GM19468 (cell line): ENCODE results near the gene AGER.
"Not testable (repeated sequence)": the region's sequence is repeated elsewhere in the genome, so short reads cannot be mapped to it uniquely, and the experiment has no call there.

Experiments
- ATAC-seq: cut with Tn5 transposase; IDR thresholded peaks from one replicate; pipeline ENCODE4 v1.9.1; 2021; ENCODE audit warnings: mild to moderate bottlenecking, moderate library complexity, moderate number of reproducible peaks; ENCODE audit not compliant: unreplicated experiment; ENCODE audit errors: extremely low read depth

Gene AGER

DNA sequence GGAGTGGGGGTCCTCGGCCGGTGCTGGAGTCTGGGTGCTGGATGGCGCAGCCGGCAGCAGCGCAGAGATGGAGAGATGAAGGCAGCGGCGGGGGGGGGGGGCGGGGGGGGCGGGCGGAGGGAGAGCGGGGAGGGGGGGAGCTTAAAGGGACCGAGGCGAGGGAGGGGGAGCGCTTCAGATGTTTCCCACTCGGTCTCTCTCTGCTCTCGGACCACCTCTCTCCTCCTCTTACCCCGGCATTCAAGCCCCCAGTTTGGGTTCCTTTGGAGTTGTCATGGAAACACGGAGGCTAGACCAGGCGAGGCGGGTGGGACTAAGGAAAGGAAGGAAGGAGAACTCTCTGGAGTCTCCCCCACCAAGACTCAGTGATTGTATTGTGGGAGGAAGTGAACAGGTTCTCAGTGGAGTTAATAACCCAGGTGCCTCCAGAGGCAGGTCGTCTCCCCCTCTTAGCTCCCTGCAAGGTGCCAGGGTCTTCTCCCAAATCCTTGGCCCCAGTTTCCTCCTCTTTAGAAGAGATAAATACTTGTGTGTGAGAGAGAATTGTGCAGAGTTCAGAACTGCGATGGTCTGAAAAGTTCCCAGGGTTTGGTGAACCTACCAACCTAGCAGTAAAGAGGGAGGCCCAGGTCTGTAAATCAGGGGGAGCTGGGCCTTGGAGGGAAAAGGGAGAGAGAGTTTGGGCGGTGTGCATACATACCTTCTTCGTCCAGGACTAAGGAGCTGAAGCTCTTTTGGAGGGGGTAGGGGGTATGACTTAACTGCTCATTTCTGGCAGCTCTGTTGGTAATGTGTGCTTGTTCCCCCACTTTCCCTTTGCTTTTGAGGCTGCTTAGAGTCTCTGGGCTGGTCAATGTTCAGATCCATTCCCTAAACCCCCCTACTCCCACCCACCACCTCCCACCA, 31.9 kb downstream of the AGER start, which contains the start of gene PRRT1:
Gene PRRT1, minus strand, starts transcription at position 77 of the 906 bp plus-strand sequence. CDS start 112 bp downstream, outside the sequence.
- ATAC-seq = no peak

DNA sequence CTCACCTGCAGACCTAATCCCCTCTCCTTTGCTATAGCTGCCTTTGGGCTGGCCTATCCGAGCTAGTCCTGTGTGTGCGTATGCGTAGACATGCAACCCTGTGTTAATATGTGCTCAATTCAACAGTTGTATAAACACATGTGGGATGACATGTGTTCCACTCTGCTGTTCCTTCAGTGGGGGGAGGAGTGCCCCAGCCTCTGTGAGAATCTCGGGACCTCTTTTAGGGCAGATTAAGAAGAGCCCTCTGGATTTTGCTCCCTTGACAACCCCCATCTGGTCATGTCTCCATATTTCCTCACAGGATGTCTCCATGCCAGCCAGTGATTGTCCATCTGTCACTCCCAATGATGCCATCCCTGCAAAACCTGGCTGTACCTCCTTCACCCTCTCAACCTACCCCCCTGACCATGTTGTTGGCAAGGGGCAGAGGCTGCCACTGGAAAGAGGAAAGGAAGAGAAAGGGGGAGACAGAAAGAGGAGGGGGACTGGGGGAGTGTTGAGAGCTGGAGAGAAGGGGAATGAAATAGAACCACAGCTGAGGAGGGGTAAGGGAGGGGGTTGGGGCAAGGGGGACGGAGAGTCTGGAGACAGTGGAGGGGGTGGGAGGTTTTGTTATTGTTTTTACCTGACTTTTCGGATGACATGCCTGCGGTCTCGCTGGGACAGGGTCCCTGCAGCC, 32.7 kb downstream of the AGER start:
- no peak for ATAC-seq

DNA sequence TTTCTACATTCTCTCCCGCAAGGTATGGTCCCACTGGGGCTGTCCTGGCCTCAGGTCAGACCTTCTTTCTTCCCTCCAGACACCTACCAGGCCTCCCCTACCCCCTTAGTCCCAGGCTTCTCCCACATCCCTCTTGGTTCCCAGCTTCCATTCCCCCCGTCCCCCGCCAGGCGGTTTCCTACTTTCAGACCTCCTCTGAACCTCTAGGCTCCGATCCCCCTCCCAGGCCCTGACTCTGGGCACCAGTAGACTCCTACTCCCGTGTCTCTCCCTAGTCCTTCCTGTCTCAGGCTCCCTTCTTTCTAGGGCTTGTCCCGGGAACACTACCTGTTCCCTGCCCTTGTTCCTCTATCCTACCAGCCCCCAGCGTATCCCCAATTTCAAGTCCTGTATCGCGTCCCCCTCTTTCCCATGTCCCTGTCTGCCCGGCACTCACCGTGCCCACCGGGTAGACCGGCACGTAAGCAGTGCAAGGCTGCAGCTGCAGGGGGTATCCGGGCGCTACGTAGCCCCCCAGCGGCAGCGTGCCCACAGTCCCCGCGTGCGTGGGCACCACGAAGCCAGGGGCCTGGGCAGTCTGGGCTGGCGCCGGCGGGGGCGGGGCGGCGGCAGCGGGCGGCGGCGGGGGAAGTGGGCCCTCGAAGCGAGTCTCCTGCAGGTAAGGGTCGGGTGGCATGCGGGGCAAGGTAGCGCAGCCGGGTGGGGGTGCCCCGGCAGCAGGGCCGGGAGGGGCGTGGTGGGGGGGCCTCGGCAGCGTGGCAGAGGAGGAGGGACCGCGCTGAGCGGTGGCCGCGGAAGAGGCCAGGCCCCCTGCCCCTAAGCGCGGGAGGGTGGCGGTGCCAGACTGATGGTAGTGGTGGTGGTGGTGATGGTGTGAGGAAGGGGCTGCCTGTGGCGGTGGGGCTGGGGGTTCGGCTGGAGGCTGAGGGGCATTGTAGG, 33.9 kb downstream of the AGER start:
- no peak for ATAC-seq

DNA sequence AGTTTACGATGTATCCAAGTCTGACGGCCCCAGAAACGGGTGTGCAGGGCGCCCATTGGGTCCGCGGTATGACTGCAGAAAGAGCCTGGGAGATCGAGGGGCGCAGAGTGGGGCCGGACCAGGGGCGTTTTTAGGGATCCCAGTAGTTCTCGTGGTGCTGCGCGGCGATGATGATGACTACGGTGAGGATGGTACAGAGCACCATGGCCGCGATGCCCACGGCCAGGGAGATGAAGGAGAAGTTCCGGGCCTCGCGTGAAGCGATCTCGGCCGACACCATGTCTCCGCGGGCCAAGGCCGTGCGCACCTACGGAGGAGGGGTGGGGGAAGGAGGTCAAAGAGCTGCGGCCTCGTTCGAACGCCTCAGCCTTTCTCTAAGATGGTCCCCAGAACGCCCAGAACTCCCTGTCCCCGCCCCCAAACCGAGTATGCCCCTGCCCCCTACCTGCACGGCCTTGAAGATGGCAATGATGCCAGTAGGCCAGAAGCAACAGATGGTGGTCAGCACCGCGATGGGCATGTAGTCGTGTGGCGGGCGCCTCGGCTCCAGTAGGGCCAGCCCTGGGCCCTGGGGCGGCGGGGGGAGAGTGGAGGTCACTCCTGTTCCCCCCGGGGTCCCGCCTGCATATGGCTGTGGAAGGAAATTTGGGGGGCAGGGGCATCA, 34.8 kb downstream of the AGER start:
- no peak for ATAC-seq

DNA sequence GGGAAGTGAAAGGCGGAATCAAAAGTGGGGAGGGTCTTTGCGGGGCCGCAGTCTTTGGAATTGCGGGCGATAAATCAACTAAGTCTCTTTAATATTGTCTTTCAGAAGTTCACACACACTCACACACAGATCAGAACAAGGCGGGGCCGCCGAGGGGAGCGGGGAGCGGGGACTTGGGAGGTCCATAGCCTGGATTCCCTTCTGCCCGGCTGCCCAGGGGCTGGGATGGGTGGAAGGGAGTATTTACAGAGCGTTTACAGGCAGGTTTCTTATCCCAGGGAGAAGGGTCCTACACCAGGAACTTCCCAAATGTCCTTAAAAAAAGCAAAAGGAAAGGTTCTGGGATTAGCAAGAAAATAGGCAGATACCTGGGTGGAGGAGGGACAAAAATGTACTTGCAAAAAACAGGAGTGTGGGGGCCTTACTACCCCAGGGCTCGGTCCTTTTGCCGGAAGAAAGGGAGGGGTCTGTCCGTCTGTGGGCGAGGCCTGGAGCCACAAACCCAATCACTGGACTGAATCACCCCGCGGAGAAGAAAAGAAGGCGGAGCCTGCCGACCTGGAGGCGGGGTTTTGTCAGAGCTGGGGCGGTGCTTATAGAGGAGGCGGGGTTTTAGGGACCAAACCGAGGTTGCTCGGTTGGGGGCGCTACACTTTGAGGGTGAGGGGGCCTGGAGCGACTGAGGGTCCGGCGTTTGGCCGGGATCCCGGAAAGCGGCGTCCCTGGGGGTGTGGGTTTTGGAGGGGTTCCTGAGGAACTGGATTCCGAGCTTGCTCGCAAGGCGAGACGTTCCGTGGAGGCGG, 35.6 kb downstream of the AGER start:
- ATAC-seq = no peak

DNA sequence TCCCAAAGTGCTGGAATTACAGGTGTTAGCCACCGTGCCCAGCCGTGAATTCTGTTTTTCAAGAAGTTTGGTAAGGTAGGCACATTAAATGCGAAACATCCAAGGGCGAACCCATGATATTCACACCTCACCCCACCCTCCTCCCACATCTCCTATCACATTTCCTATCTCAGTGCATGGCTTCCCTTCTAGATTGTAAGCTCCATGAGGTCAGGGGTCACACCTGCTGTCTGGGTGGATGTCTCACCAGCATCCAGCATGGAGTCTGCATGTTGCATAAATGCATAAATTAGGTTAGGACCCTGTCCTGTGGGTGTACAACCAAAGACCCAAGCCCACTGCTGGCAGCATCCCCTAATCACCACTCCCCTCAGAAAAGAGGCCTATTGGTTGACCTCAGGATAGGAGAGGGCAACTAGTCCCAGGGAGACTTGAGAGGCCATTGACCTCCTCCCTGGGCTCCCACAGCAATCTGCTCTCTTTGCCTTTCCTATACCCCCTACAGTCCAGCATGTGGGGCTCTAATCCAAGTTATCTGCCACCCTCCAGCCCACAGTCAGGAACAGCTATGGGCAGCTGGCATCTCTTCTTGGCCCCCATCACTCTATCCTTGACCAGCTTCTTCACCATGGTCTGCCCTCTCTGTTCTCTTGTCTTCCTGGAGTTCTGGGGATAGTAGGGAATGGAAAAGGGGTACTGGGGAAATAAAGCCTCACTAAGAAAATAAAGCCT, 36.5 kb downstream of the AGER start:
- ATAC-seq = no peak

DNA sequence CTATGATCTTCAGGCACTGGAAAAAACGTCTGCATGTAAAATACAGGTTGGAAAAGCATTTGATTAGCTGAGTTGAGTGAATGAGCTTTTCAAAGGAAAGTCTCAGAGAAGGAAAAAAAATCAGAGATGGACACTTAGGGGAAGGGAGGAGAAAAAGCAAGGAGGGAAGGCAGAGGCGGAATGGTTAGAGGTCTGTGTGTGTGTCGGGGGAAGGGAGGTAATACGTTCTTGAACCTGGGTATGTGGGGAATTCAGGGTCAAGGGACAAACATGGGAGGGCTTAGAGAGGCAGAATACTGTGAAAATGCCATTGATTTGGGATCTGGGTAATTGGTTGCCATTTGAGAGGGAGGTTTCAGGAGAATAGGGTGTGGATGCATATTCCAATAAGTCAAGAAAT, 37.4 kb downstream of the AGER start:
- ATAC-seq = no peak

DNA sequence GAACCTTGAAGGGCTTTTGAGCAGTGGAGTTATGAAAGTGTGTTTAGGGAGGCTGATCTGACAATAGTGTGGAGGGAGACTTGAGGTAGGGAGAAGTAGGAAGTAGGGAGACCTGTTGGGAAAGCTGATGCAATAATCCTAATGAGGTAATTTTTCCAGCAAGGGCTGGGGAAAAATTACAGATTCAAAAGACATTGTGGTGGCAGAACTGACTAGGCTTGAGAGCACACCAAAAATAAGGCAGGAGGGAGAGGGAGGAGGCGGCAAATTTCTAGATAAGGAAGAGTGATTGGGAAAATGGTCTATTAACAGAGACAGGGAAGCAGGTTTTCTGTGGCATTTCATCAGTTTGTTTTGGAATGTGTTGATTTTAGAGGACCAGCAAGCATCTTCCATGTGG, 37.8 kb downstream of the AGER start:
- no peak for ATAC-seq

DNA sequence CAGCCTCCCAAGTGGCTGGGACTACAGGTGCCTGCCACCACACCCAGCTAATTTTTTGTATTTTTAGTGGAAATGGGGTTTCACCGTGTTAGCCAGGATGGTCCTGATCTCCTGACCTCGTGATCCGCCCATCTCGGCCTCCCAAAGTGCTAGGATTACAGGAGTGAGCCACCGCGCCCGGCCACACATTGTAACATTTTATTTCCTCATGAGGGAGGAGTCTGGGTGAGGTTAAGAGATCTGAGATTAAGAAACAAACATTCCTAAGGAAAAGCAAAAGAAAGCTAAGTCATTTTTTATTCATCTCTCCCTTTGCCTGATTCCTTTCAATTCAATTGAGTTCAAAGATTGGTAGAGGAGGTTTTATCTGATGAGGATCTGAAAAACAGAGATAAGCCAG, 39.8 kb downstream of the AGER start:
- not testable (repeated sequence) for ATAC-seq

DNA sequence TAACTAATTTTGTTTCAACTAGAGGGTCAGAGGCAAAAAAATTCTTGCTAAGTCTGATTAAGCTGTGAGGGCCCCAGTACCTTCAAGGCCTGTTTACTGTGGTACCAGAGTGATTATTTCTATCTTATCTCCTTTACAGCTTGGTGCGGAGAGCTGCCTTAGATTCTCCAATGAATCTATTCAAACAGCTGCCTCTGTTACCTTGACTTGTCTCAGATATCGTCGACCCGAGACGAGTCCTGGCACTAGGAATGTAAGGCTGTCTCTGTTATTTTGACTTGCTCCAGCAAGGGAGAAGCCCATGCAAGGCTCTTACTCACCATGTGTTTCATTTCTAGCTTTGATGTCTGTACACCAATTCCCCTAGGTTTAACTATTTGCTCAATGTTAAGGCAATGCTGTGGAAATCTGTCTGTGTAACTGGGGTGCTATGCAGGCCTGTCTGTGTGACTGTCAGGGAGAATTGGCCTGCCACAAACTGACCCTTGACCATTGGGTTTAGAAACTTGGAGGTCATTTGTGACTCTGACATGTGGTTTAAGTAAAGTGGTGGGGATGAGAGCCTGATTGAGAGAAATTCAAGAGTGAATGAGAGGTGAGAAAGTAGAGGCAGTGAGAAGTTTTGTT, 43.5 kb downstream of the AGER start:
- ATAC-seq = no peak

DNA sequence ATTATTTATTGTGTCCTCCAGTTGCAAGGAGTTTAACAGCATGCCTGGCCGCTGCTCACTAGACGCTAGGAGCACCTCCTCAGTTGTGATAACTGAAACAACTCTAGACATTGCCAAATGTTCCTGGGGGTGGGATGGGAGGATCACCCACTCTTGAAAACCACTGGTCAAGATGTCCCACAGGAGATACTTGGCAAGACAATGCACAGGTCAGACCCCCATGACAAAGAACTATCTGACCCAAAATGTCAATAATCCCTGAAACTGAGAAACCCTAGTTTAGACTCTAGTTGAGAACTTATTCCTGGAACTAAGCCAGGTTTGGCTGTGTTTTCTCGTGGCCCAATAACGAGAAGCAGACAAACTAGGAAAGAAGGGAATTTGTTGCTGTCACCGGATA, 44.5 kb downstream of the AGER start:
- ATAC-seq = no peak

DNA sequence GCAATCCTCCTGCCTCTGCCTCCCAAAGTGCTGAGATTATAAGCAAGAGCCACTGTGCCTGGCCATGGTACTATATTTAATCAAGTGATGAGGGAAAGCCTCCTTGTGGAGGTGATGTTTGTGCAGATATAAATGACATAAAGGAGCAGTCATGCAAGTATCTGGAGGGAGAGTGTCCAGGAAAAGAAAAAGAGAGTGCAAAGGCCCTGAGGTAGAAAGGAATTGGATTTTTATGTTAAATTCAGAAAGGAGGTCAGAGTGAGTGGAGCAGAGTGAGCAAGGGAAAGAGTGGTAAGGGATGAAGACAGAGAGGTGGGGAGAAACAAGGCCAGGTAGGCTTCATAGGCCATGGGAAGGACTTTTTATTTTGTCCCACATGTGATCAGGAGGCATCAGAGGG, 46.6 kb downstream of the AGER start:
- no peak for ATAC-seq

DNA sequence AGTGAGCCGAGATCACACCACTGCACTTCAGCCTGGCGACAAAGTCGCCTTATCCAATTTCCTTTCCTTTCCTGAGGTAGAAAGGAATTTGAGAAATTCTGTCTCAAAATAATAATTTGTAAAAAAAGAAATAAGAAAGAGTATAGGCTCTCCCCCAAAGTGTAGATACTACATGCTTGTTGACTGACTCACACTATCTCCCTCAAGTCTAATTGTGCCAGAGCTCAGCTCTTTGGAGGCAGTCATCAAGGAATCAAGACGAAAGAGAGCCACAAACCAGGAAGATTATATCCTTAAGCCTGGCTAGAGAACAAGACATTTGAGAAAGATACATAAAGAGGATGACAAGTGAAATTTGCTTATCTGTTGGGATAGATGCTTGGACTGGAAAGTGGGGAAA, 50.3 kb downstream of the AGER start:
- ATAC-seq = no peak

DNA sequence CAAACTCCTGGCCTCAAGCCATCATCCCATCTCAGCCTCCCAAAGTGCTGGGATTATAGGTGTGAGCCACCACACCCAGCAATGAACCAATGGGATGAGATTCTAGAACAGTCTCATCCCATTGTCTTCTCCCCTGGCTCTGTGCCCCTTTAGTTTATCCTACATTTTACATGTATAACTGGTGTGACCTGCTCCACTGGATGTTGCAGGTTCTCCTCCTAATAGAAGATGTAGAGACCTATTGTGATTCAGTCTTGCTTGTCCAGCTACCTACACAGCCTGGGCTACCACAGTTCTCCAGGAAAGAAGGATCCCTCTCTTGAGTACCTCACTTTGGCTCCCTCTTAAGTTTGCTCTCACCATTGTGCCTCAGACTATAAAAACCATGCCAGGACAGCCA, 51.9 kb downstream of the AGER start:
- no peak for ATAC-seq

DNA sequence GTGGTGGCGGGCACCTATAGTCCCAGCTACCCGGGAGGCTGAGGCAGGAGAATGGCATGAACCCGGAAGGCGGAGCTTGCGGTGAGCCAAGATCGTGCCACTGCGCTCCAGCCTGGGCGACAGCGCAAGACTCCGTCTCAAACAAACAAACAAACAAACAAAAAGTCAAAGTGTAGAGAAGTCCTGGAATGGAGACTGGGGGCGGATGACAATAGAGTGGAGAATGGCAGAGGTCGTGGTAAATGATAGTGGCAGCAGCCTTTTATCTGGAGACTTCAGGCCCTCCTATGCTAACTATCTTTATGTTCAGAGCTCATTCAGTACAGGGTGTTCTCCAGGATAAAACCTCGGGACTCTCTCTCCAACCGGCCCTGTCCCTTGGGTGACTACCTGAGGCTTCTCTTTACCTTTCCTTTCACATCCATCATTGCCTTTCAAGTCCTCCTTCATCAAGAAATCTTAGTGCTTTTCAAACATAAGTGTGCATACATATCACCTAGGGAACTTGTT, 52.6 kb downstream of the AGER start:
- ATAC-seq = no peak
